Uterus (tissue), 2 donors: ENCODE results near the gene SUSD3.

ENCODE experiments used
- POLR2A ChIP-seq, 2 donors: fragments of 450-650 bp; IDR thresholded peaks; one replicate each; pipeline ENCODE4 v1.6.1; 2016; ENCODE audit warnings: antibody characterized with exemption in 2 of 2, mild to moderate bottlenecking in 1 of 2, moderate library complexity in 1 of 2
- TF ChIP-seq, protein P1 (sequence below), 4 experiments: fragments of 200-600 bp in 2 of 4; fragments of 450-650 bp in 2 of 4; sonication (generic) in 2 of 4; IDR thresholded peaks; one replicate each; pipeline ENCODE4 v1.5.1; 2016 to 2019; ENCODE audit warnings: antibody characterized with exemption in 4 of 4, mild to moderate bottlenecking in 2 of 4, moderate library complexity in 1 of 4

DNA sequence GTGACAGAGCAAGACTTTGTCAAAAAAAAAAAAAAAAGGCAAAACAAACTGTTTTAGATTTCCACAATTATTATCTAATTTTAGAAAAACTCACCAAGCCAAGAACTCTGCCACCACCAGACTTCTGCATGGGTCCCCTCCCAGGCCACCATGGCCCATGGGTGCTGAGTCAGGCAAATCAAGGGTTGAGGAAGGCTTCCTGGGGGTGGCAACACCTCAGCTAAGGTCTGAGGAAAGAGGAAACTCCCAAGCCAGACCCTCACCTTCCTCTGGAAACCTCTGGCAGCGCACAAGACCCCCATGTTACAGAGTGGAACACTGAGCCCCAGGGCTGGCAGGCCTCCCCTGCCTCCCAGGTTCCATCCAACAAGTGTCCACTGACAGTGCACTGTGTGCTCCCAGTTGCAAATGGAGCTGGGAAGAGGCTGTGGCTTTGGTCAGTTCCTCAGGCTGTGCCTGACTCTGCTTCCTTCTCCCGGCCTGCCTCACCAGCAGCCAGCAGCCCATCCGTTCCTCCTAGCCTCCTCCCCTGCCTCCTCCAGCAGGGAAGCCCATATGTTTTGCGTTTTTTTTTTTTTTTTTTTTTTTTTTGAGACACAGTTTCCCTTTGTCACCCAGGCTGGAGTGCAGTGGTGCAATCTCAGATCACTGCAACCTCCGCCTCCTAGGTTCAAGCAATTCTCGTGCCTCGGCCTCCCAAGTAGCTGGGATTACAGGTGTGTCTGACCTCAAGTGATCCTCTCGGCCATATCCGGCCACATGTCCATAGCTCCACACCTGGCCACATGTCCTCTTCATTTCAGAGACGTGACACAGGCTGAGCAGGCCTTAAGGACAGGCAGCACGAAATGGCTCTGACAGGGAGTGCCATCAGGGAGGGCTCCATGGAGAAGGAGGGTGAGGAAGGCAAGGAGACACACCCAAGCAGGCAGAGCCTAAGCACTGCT lies 3.5 kb upstream of the SUSD3 start:
- TF ChIP-seq, protein P1, sequence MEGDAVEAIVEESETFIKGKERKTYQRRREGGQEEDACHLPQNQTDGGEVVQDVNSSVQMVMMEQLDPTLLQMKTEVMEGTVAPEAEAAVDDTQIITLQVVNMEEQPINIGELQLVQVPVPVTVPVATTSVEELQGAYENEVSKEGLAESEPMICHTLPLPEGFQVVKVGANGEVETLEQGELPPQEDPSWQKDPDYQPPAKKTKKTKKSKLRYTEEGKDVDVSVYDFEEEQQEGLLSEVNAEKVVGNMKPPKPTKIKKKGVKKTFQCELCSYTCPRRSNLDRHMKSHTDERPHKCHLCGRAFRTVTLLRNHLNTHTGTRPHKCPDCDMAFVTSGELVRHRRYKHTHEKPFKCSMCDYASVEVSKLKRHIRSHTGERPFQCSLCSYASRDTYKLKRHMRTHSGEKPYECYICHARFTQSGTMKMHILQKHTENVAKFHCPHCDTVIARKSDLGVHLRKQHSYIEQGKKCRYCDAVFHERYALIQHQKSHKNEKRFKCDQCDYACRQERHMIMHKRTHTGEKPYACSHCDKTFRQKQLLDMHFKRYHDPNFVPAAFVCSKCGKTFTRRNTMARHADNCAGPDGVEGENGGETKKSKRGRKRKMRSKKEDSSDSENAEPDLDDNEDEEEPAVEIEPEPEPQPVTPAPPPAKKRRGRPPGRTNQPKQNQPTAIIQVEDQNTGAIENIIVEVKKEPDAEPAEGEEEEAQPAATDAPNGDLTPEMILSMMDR (IDR thresholded peaks at IDR 0.05), result no peak
- TF ChIP-seq POLR2A (IDR thresholded peaks at IDR 0.05), result no peak
